CD4-positive, alpha-beta T cell treated with Interleukin-21 for 1 hour (primary cell): ENCODE data around the gene CHAC1.

Experiments
- DNase-seq: peaks from one replicate; pipeline ENCODE4 v3.0.0-alpha.2; 2020

CHAC1 gene

DNA sequence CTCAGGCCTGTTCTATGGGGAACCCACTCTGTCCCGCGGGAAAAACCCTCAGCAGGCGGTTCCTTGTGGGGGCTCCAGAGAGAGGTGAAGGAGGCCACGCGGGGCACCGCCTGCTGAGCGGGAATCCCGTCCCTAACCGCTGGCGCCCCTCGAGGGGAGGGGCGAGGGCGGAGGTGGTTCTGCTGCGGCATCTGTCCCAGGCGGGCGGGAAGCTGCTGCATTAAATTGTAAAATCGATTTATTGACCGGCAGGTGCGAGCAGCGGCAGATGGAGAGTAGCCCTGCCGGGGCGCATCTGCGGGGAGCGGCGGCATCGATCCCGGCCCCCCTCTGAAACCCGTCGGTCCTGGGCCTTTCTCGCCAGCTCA is 27.8 kb upstream of the CHAC1 start:
- no peak for DNase-seq

DNA sequence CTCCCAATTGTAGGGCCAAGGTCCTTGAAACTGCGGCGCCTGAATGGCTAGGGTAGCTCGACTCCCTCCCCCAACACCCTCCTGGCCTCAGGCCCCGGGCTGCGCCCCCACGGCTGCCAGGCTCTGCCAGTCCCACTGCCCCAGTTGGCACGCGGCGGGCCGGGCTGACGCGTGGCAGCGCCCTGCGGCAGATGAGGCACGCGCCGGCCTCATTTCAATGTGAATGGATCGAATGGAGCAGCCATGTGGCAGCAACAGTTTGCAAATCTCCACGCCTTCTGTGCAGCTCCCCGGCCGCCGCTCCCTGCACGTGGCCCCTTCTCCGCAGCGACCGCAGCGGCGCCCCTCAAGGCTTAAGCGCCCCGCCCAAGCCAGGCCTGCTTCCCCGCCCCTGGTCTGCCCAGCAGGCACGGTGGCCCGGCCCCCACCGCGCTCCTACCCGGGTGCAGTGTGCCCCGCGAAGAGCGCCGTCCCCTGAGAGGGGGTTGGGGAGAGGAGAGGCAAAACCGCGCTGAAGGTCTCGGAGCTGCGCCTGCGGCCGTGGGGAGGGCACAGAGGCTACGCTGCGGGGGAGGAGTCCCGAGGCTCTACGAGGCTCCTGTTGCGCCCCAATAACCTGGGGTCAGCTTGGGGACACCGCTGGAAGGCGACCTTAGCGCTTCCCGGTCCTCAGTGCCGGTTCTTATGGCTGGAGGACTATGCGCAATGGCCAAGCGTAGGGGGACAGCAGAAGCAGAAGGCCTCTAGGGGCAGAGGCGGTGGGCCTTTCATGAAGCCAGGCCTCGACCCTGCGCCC is 27.2 kb upstream of the CHAC1 start:
- no peak for DNase-seq

DNA sequence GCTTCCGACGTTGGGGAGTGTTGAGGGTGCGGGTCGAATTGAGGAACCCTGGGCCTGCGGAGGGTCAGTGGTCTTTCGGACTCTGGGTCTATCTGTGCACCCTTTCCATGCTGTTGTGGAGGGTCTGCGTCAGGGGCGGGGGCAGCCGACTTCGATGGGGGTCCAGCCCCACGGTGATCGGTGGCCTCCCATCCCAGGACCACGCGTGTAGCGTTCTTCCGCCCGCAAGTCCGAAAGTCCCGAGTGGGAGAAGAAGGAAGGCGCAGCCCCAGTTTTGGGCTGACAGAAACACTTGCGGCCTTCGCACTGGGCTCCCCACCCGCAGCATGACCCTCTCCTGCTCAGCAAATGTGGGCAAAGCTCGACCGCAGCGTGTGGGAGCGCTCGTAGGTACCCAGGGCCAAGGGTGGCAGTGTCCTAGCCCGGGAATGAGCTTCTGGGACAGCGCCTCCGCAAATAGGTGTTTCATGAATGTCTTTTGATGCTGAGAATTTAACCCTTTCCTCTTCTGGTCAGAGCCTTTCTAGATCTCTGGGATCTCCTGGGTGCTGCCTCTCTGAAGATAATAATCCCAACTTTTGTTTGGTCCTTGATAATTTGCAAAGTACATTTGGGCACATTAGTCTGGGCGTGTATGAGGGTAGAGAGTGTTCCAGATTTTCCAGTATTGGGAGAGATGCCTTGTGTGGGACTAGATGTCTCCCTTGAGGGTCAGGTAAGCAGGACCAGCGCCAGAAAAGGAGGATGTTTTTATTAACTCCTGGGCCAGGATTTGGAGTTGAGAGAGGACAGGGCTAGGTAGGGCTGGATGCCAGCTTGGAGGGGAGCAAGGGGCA is 26.4 kb upstream of the CHAC1 start:
- DNase-seq: no peak

DNA sequence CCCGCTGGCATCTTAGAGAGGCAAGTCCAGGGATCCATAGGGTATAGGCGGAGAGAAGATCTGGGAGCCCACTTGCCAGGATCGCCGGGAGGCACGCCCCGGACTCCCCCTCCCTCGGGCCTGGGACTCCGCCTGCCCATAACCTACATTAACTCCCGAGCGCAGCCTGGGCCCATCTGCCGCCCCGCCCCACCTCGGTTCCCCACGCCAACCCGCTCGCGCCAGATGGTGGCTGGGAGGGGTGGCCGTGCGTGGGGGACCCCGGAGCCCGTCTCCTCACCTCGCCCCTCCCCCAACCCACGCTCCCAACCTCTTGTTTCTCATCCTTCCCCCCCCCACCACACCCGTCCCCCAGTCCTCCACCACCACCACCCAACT is 25.8 kb upstream of the CHAC1 start:
- no peak for DNase-seq

DNA sequence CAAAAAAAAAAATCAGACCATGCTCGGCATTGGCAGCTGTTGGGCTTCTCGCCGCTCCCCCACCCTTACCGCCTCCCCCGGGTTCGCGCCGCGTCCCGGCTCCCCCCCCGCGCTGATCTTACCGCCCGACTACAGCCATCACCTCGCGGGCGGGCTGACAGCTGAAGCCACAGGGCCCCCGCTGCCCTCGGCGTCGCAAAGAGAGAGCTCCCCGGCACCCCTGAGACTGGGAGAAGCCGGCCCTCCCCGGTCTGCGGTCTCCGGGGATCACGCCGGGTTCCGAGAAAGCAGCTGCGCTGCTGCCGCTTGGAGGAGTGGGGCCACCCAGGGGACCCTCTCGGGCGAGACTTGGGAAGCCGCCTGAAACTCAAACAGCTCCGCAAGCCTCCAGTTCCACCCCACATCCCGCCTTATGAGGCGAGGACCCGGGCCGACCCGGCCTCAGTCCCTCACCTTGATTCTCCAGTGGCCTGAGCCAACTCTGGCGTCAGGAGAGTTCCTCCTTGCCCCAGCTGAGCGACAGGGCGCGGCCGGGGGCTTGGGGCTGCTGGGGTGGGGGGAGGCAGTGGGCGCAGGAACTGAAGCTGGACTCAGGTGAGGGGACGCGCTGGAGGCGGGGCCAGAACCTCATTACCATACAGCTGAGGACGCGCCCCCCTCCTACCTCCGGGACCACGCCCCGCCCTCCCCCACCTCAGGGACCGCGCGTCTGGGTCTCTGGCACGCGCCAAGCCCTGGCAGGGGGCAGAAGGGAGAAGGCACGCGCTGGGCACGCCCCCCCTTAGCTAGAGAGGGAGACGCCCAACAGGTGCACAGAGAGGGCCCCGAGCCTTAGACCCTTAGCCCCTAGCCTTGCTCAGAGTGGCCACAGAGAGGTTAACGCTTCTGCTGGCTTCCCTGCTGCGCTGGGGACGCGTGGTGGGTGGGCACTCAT is 25.1 kb upstream of the CHAC1 start:
- peak; percentile 36 for DNase-seq

DNA sequence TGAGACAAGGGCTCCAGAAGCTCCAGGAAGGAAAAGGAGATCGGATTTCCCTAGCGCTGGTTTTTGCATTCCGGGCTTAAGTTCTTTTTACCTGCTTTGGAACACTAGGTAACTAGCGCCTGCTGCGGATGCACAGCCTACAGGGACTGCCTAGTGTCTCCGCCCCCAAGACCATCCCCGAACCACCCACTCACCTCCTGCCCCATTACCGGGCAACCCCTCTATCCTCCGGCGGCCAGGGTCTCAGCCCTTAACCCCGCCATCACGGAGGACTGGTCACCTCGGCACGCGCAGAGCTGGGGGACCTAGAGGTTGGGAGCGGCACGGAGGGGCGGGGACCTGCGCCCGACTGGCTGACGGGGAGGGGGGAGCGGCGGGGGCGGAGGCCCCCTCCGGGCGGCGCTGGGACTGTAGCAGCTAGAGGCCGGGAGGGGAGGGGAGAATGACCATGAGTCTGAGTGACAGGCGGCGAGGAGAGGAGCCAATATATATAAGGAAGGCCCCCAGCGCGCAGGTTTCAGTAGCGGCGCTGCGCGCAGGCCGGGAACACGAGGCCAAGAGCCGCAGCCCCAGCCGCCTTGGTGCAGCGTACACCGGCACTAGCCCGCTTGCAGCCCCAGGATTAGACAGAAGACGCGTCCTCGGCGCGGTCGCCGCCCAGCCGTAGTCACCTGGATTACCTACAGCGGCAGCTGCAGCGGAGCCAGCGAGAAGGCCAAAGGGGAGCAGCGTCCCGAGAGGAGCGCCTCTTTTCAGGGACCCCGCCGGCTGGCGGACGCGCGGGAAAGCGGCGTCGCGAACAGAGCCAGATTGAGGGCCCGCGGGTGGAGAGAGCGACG is 24.2 kb upstream of the CHAC1 start, which contains the start of gene DLL4:
Gene DLL4, plus strand, starts transcription at position 520 of the 839 bp plus-strand sequence. CDS start 329 bp downstream, outside the sequence.
- no peak for DNase-seq

DNA sequence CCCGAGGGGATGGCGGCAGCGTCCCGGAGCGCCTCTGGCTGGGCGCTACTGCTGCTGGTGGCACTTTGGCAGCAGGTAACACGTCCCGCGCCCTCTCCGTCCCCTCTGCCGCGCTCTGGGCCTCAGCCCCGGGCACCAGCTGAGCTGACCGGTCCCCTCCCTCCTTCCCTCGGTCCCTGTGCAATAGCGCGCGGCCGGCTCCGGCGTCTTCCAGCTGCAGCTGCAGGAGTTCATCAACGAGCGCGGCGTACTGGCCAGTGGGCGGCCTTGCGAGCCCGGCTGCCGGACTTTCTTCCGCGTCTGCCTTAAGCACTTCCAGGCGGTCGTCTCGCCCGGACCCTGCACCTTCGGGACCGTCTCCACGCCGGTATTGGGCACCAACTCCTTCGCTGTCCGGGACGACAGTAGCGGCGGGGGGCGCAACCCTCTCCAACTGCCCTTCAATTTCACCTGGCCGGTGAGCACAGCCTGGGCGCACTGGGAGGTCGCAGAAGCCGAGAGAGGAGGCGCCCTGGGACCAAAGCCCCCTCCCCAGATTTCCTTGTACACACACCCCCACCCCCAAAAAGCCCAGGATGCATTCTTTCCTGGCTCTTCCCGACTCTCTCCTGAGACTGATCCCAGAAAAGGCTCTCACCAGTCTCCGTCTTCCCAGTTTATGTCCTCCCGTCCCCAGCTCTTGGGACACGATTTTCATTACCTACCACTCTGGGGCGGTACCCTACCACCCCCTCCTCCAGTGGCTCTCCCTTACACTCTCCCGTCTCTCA is 23.4 kb upstream of the CHAC1 start:
- DNase-seq: no peak

DNA sequence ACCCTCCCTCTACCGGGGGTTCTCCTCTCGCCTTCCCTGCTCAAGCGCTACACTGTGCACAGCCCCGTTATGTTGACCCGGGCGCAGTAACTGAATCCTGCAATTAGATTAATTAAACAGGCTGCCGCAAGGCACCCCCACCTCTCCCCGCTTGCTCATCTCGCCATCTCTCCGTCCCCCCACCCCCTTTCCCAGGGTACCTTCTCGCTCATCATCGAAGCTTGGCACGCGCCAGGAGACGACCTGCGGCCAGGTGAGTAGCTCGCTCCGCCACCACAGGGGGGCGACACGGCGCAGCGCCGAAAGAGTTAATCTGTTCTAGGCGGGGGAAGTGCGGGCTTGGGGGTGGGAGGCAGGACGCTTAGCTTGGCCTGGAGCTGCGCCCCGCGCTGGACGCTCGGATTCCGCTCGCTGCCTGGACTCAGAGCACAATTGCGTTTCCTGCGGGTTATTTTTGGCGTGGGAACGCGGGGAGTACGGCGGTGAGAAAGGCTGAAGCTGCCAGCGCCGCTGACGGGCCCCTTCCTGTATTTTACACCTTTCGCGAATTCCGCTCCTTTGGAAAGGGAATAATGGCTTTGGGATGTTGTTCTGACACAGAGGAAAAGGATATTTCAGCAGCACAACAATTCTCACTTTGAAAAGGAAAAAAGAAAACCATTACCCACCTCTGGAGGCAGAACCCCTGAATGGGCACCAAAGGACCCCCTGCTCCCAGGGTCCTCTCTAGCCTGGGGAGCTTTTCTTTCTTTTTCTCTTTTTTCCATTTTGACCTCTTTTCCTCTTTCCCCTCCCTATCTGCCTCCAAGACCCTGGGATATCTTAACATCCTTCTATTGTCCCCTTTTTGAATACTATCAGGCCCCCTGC is 22.6 kb upstream of the CHAC1 start:
- peak; percentile 43 for DNase-seq

DNA sequence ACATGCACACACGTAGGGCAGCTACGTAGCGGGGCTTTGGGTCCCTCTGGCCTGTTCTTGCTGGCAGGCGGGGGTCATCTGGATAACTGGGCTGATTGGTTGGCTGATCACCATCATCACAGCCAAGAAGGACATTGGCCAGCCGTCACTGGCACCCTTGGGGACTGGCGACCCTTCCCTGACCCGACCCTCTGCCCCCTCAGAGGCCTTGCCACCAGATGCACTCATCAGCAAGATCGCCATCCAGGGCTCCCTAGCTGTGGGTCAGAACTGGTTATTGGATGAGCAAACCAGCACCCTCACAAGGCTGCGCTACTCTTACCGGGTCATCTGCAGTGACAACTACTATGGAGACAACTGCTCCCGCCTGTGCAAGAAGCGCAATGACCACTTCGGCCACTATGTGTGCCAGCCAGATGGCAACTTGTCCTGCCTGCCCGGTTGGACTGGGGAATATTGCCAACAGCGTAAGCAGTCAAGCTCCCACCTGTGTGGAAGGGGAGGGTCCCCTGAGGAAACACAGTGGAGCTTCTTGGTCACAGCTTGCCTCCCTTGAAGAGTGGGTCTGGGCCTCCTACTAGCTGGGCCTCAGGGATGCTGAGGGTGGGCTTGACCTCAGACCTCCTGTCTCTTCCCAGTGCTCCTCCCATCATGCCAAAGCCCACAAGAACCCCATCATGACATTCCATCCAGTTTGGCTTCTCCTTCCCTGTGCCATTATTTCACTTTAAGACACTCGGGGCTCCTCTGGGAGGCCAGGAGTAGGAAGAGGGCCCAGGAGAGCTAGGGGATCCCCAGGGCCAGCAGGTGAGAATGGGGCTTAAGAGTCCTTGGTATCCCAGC is 21.8 kb upstream of the CHAC1 start:
- no peak for DNase-seq

DNA sequence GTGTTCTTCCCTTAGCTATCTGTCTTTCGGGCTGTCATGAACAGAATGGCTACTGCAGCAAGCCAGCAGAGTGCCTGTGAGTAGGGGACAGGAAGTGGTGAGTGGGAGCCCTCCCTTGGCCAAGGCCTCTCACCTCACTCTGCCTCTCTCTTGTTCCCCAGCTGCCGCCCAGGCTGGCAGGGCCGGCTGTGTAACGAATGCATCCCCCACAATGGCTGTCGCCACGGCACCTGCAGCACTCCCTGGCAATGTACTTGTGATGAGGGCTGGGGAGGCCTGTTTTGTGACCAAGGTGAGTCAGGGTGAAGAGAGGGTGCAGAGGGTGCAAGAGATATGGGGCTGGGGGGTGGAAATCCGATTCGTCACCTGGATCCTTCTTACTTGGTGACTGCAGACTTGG is 21.1 kb upstream of the CHAC1 start:
- DNase-seq: no peak

DNA sequence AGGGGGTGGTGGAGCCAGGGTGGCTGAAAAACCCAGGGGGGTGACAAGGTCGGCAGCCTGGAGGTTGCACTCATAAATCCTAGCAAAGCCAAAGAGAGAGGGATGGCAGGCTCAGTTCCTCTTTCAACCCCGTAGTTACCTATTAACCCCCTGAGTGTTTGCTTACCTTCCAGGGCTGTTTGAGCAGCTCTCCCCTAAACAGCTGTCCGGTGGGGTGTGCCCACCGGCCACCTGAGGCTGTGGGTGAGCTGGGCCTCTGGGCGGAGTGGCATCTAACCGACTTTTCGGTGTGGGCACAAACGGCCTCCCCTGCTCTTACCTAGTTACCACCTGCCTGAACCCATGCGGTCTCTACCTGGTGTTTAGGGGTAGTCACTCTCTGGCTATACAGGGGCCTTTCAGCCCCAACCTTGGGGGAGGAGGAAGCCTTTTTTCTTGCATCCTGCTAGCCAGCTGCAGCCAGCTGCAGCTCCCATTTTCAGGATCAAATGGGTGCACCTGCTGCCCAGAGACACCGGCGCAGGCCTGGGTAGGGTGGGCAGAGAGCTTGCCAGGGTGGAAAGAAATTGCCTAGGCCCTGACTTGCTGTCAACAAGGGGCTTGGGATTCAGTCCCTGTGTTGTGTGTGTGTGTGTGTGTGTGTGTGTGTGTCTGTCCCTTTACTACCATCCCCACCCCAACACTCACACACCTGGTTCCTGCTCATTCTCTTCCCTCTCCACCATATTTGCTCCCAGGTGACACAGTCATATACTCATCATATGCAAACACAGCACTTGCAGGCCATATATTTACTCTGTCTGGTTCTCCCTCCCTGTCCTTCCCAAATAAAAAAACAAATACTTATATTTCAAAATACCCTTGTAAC is 20.4 kb upstream of the CHAC1 start:
- DNase-seq: no peak

DNA sequence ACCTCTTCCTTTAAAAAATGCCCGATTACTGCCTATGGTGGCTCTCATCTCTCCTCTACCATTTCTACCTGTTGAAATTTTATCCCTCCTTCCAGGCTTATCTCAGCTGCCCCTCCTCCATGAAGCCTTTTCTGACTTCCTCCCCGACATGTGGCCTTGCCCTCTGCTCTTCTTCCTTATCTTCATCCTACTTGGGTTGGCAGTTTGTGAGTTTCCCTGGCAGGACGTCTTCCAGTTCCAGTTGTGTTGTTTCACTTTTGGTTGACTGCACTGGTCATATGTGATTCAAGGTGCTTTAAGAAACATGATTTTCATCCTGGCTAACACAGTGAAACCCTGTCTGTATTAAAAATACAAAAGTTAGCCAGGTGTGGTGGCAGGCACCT is 19.8 kb upstream of the CHAC1 start:
- DNase-seq: no peak

DNA sequence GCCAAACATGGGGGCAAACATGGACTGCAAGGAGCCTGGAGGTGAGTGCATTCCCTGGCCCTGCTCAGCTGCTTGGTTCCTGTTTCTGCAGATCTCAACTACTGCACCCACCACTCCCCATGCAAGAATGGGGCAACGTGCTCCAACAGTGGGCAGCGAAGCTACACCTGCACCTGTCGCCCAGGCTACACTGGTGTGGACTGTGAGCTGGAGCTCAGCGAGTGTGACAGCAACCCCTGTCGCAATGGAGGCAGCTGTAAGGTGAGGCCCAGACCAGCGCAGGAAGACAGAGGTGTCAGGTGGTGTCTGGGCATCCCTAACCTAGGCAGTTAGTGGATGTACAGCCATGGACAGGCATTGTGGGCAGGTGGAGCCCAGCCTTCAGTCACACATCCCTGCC is 18.8 kb upstream of the CHAC1 start:
- DNase-seq: no peak

DNA sequence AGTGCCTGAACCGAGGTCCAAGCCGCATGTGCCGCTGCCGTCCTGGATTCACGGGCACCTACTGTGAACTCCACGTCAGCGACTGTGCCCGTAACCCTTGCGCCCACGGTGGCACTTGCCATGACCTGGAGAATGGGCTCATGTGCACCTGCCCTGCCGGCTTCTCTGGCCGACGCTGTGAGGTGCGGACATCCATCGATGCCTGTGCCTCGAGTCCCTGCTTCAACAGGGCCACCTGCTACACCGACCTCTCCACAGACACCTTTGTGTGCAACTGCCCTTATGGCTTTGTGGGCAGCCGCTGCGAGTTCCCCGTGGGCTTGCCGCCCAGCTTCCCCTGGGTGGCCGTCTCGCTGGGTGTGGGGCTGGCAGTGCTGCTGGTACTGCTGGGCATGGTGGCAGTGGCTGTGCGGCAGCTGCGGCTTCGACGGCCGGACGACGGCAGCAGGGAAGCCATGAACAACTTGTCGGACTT is 17.0 kb upstream of the CHAC1 start:
- DNase-seq: no peak

DNA sequence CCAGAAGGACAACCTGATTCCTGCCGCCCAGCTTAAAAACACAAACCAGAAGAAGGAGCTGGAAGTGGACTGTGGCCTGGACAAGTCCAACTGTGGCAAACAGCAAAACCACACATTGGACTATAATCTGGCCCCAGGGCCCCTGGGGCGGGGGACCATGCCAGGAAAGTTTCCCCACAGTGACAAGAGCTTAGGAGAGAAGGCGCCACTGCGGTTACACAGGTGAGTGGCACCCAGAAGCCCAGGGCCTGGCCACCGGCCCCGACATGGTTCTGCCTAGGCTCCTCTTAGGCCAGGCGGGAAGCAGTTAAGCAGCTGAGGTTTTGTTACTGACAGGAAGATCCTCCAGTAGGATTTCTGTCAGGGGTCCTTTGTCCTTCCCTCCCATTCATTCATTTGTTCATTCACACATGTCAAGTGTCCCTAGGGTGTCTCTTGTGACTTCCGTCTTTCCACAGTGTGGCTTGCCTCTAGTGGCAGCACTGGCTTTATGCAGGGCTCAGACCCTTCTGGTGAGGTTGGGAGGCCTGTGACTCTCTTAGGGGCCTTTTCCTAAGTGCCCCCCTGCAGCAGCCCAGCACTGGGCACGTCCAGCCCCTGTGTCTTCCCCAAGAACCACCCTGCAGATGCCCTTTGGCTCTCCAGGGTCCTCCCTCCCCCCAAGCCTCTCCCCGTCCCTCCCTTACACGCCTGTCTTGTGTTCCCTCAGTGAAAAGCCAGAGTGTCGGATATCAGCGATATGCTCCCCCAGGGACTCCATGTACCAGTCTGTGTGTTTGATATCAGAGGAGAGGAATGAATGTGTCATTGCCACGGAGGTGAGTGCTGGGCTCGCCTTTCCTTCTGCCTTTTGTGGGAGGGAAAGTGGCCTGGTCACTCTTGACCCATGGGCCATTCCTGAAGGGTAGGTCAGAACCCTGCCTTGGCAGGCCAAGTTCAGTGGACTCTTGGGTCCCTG is 16.3 kb upstream of the CHAC1 start:
- DNase-seq: no peak

DNA sequence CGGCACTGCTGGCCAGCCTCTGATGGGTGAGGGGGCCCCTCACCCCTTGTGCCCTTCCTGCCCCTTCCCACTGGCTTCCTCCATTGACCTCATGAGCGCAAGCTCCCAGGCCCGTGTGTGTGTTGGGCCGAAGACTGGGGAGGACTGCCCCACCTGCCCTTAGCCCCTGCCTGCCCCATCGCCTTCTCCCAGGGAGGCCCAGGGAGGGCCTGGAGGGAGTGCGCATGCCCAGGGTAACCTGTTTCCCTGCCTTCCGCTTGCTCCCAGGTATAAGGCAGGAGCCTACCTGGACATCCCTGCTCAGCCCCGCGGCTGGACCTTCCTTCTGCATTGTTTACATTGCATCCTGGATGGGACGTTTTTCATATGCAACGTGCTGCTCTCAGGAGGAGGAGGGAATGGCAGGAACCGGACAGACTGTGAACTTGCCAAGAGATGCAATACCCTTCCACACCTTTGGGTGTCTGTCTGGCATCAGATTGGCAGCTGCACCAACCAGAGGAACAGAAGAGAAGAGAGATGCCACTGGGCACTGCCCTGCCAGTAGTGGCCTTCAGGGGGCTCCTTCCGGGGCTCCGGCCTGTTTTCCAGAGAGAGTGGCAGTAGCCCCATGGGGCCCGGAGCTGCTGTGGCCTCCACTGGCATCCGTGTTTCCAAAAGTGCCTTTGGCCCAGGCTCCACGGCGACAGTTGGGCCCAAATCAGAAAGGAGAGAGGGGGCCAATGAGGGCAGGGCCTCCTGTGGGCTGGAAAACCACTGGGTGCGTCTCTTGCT is 15.3 kb upstream of the CHAC1 start:
- peak; percentile 31 for DNase-seq
